AG20443 (cell line): ENCODE measurements around the gene GNPDA2.
"Not testable (repeated sequence)": the region's sequence is repeated elsewhere in the genome, so short reads cannot be mapped to it uniquely, and the experiment has no call there.

Source experiments
- DNase-seq: peaks from one replicate; pipeline ENCODE4 v3.0.0; 2012; ENCODE audit warnings: low spot score, mixed read lengths

Gene GNPDA2

DNA sequence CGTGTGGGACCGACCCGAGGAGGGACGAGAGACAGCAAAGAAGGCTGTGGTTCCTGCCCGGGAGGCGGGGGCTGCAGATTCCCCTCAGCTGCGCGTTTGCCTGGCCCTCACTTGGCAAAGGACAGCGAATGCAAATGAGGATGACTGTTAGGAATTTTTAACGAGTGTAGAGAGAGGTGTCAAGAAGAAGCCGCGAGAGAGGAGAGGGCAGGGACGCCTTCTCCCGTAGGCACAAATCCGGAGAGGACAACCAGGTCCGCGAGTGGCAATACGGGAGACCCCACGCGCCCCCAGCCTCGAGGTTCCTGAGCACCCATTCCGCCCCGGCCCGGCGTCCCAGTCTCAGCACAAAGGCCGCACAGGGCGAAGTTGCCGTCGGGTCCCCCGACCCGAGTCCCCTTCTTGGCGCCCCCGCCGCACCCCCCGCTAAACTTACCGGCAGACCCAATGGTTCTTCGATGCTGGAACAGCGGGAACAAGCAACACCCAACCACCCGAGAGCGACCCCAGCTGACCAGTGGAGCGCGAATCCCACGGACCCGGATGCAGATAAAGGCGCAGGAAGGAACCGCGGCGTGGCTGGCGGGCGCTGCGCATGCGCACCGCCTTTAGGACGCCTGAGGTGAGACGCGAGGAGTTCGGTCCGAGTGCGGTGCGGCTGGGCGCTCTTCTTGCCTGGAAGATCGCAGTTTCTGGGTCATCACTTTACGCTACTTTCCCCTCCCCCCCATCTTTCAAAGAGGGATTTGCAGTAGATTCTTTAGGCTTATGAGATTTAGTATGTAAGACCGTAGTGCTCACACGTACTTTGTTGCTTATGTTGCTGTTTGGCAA, at the start of gene GNPDA2:
GNPDA2 (minus strand) TSS at position 519 of the 834 bp plus-strand sequence. CDS start 4,349 bp downstream, outside the sequence.
- DNase-seq, result peak; percentile 98

- no peak for DNase-seq
Observed at GRCh38 chr4:44772340-44772739, 46.0 kb upstream of the GNPDA2 start.

DNA sequence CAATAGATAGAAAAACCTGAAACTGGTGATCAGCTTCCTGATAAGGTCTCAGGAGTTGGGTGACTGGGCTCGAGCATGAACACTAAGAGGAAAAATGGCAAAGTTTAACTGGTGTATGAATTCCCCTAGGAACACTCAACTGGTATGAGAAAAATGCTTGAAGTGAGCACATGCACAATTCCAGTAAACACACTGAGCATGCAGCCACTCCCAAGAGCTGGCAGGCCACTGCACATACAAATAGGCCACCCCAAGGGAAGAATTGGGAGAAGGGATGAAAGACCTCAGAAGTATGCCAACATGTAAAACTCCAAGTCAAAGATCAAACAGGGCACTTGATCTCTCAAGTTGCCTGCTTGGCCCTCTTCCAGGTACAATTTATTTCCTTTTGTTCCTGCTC, 45.4 kb upstream of the GNPDA2 start:
- DNase-seq, result no peak

DNA sequence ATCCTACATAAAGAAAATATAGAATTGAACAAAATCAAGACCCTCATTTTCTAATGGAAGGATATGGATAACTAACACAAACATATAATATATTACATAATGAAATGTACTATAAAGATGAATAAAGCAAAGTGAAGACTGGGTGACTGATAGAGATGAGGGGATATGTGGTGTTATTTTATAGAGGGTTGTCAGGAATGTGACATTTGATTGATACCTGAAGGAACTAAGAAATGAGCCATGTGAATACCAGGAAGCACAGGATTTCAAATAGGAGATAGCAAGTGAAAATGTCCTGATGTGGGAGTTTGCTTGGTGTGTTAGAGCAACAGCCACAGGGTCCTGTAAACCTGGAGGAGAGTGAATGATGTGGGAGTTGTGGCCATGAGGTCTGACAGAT, 40.1 kb upstream of the GNPDA2 start:
- DNase-seq, result no peak

DNA sequence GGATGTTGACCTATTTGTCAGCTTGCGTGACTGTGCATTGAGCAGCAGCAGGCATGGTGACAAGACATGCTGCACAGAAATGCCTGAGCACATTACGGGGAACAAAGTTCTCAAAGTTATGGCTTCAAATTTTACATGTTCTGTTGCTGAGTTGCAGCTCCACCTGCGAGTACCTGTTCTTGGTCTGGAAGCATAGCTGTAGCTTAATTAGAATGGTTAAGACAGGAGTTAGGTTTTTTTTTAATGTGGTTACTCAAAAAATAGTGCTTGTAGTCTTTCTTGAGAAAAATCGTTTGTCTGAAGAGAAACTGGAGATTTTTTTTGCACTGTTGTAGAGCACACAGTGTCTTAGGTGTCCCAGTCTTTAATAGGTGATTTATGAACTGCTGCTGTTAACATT, 38.8 kb upstream of the GNPDA2 start:
- no peak for DNase-seq

- DNase-seq, result no peak
Observed at GRCh38 chr4:44761306-44761705, 35.0 kb upstream of the GNPDA2 start.

DNA sequence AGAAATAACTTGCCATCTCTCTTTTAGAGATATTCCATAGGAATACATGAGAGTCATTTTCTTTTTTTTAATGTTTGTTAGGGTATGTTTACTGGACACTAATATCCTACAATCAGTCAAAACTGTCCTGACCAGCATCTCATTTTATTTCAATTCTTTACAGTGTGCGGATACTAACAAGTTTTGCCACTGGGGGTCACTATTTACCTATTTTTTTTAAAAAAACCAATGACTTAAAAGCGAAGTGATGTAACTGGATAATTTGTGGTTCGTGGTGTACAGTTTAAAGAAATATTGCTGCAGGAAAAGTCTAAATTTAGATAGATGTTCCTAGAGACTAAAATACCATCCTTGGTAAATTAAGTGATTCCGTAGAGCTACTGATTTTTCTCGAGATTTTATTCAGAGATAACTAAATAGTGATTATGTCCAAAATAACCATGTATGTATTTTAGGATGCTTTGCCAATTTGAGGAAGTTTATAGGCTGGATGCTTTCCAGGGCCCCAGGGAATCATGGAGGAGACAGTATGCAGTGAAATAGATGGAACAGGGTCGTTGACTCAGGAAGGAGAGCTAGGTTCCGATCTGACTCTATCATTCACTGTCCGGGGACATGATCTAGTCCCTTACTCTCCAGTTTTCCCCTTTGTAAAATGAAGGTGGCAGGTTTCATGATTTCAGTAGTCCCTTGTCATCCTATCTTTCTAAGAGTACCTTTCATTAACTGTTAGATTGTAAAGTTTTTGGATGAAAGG, 34.0 kb upstream of the GNPDA2 start:
- DNase-seq, result peak; percentile 32

DNA sequence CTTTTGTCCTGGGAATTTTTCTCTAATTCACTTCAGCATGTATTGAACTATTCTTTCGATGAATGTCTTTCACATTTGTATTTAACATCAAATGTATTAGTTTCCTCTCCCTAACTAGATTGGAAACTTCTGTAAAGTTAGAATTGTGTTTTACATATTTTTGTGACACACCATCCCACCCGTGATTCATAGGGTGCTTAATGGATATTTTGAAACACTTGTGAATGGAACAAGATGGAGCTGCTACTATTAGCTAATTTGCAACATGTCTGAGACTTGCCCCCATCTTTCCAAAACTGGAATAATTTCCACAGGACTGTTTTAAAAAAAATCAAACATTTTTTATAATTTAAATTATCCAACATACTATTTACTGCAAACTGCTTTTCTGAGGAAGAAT, 30.2 kb upstream of the GNPDA2 start:
- no peak for DNase-seq

GRCh38 chr4:44740201-44740600, 13.8 kb upstream of the GNPDA2 start:
- no peak for DNase-seq

DNA sequence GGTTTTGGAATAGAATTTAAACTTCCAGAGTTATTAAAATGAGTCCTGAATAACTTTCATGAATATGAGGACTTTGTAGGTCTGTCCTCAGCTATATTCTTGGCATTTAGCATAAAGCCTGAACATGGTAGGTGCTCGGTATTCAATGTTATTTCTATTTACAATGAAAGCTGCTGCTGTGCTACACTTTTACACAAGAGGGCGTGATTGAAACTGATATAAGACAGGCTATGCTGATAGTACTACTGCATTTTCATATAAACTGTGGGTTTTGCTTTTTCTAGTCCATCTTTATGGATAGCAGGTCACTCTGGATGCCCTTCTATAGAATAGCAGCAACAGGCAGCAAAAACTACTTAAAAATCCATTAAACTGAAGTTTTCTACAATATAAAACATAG, 12.3 kb upstream of the GNPDA2 start:
- DNase-seq, result peak; percentile 8

DNA sequence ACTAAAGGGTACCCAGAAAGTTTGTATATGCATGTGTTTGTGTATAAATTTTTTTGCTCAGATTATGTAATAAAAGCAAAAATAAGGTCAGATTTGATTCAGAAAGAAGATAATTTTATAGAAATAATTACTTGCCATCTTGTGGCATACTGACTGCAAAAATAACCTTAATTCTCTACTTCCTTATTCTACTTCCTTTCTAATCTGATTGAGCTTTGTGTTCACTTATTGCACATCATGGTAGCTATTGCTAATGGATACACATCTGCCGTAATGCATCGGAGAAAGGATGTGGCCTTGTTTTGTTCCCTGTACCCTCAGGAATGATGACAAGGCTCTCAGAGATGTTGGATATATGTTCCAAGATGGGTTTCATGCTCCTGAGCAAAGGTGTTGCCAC, 10.5 kb upstream of the GNPDA2 start:
- no peak for DNase-seq

DNA sequence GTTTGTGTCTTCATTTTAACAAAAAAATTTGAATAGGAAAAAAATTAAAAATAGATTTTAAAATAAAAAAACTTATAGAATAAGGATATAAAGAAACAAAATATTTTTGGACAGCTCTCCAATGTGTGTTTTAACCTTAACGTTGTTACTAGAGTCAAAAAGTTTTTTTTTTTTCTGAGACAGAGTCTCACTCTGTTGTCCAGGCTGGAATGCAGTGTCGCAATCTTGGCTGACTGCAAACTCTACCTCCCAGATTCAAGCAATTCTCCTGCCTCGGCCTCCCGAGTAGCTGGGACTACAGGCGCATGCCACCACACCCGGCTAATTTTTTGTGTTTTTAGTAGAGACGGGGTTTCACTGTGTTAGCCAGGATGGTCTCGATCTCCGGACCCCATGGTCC, 2.3 kb upstream of the GNPDA2 start:
- DNase-seq, result not testable (repeated sequence)

- DNase-seq, result no peak
Observed at GRCh38 chr4:44727471-44727870, 1.1 kb upstream of the GNPDA2 start.

GRCh38 chr4:44725726-44726037, 674 bp downstream of the GNPDA2 start:
- DNase-seq, result no peak

GRCh38 chr4:44725166-44725565, 1.2 kb downstream of the GNPDA2 start:
- peak; percentile 8 for DNase-seq

GRCh38 chr4:44722001-44722400, 4.4 kb downstream of the GNPDA2 start:
- DNase-seq, result no peak

DNA sequence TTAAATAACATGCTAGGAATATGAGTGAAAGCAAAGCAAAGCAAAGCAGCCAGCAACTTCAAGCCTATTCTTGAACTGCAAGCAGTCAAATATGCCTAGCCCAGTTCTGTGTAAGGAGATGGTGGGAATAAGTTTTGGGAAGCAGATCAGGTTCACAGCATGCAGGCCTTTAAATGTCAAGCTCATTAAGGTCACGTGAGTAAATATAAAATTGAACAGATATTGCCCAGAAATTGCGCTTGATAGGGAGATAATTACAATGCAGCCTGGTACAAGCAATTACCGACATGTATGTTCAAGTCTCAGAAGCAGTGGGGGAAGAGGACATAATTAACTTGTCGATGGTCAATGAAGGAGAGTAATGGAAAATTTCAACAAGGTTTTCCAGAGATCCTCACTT, 6.0 kb downstream of the GNPDA2 start:
- no peak for DNase-seq

DNA sequence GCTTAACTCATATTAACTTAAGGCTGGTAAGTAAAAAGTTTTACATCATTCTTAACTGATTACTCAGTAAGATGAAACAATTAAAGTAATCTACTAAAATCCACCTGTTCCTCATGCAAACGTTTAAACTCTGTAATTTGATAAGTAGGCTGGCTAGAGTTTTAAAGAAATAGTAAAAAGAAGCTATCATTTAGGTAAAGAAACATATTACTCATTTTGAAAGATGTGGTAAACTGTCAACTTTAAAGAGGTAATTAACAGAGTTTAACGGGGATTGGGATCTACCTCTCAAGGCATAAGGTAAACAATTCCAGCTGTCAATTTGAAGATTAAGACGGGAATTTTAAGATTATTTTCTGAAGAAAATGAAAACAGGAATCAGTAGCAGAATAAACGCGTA, 9.8 kb downstream of the GNPDA2 start:
- DNase-seq, result no peak

- DNase-seq, result no peak
Observed at GRCh38 chr4:44713125-44713524, 13.2 kb downstream of the GNPDA2 start.

DNA sequence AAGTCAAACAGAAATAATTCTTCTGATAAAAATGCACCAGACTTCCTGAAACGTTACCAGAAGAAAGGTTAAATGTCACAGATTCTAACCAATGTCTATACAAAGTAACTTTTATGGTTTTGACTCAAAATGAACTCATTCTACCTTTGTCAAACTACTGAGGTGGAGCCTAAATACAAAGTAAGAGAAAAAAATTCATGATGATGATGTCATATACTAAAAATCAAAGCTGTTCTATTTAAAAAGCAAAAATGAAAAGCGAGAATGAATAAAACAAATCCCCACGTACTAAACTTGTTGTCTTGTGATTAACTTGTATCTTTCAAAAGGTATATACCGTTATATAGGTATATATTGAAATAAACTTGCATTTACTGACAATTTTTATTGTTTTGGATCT, 21.7 kb downstream of the GNPDA2 start:
- no peak for DNase-seq

DNA sequence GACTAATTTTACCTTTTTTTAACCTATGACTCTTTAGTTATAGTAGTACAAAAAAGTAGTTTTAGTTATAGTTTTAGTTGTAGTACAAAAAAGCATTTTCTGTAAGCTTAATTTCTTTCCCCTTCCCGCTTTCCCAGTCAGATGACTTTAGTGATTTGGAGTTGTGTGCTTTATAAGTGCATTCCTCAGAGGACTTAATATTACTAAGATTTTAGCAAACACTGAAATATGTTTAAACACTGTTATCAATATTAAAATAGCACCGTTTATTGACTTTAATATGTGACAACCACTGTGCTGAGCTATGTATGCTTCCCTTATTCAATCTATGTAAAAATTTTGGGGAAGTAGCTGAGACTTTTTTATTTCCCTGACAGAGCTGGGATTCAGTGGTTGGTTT, 25.3 kb downstream of the GNPDA2 start:
- no peak for DNase-seq

GRCh38 chr4:44700427-44700826, 25.9 kb downstream of the GNPDA2 start:
- DNase-seq, result no peak

DNA sequence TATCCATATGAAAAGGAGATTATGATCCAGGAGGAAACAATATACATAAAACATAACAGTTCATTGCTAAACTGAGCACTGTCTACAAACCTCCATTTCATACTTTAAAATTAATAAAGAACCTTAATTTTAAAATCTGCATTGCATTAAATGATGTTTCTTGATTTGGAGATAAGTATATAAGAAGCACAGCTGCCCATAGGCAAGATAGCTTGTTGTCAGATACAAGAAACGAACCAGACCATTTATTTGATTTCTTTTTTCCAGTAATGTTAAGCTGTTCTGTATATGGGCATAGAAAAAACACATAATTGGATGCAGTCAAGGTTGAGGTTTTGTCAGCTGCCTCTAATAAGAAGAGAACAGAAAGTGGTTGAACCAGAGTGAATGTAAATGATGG, 41.7 kb downstream of the GNPDA2 start:
- no peak for DNase-seq

DNA sequence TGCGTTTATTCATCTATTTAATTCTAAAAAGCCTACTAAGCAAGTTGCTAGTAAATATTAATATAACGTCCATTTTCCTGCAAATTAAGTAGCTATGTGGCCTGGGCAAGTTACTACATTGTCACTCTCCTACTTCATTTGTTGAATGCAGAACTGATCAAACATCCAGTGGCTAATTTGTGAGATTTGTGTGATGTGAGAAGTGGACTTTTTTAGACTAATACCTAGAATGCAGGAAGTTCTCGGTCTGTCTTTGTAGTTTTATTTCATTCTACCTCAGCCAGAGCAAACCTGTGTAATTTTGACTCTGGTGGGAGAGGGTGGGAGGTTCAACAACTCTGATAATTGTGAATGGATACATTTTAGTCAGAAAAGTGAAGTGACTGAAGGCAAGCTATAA, 47.3 kb downstream of the GNPDA2 start:
- no peak for DNase-seq
